CD4-positive, CD25-positive, alpha-beta regulatory T cell (primary cell): ENCODE data around the gene SLC12A2. TPM values are rescaled to one million over a fixed set of nuclear protein-coding genes. Genes with fewer than 3 reads are reported as not detected.

ENCODE experiments used
- ATAC-seq, 2 donors: fragments of 150-1000 bp; cut with Tn5 transposase; one replicate each; pipeline ENCODE4 v1.10.0; 2021; ENCODE audit warnings: low read depth in 2 of 2, moderate number of reproducible peaks in 2 of 2, moderate library complexity in 1 of 2
- DNase-seq, 3 donors: peaks; one replicate each; pipeline versions ENCODE4 v3.0.0 to v3.0.0-alpha.2; 2012 to 2022; ENCODE audit warnings: mixed read lengths in 1 of 3
- H3K27ac ChIP-seq: one replicate; pipeline ENCODE4 v1.7.0; 2013; ENCODE audit warnings: mild to moderate bottlenecking, low read length; ENCODE audit not compliant: insufficient read depth, poor library complexity, severe bottlenecking
- H3K27me3 ChIP-seq: one replicate; pipeline ENCODE4 v1.7.0; 2013; ENCODE audit warnings: low read length; ENCODE audit not compliant: control insufficient read depth, insufficient read depth
- H3K36me3 ChIP-seq: one replicate; pipeline ENCODE4 v1.7.0; 2013; ENCODE audit warnings: mild to moderate bottlenecking, low read length, moderate library complexity; ENCODE audit not compliant: control insufficient read depth, insufficient read depth
- H3K4me1 ChIP-seq: 2 replicates; pipeline ENCODE4 v1.7.0; 2013; ENCODE audit warnings: mild to moderate bottlenecking, low read length; ENCODE audit not compliant: insufficient read depth, control insufficient read depth, poor library complexity, severe bottlenecking
- H3K4me3 ChIP-seq: one replicate; pipeline ENCODE4 v1.7.0; 2013; ENCODE audit warnings: low read depth, mild to moderate bottlenecking, low read length, moderate library complexity
- H3K9me3 ChIP-seq, 2 experiments: 1 replicate in 1 of 2; 2 replicates in 1 of 2; pipeline ENCODE4 v1.7.0; 2013; ENCODE audit warnings: low read length in 2 of 2, mild to moderate bottlenecking in 1 of 2, moderate library complexity in 1 of 2; ENCODE audit not compliant: control insufficient read depth in 2 of 2
- H3K27ac Mint-ChIP-seq, 3 donors: one replicate each; pipeline ENCODE4 v1.8.0; 2020 to 2022; ENCODE audit warnings: mild to moderate bottlenecking in 3 of 3, mixed read lengths in 3 of 3, moderate library complexity in 2 of 3
- H3K27me3 Mint-ChIP-seq: one replicate; pipeline ENCODE4 v1.8.0; 2022; ENCODE audit warnings: mild to moderate bottlenecking, mixed read lengths
- H3K36me3 Mint-ChIP-seq: one replicate; pipeline ENCODE4 v1.8.0; 2020; ENCODE audit warnings: mixed read lengths
- H3K4me1 Mint-ChIP-seq, 4 donors: one replicate each; pipeline ENCODE4 v1.8.0; 2020 to 2022; ENCODE audit warnings: mixed read lengths in 4 of 4, mild to moderate bottlenecking in 1 of 4
- H3K4me3 Mint-ChIP-seq, 4 donors: one replicate each; pipeline ENCODE4 v1.8.0; 2020 to 2022; ENCODE audit warnings: mild to moderate bottlenecking in 4 of 4, mixed read lengths in 4 of 4, moderate library complexity in 3 of 4
- H3K9me3 Mint-ChIP-seq, 7 donors: one replicate each; pipeline ENCODE4 v1.8.0; 2020 to 2022; ENCODE audit warnings: mixed read lengths in 7 of 7, mild to moderate bottlenecking in 3 of 7, moderate library complexity in 2 of 7
- polyA plus RNA-seq, 4 donors: library from polyadenylated mRNA; unstranded; fragments of 300-500 nt; fragmentation: Illumina TruSeq; gene quantifications; one replicate each; pipeline ENCODE4 v1.2.3, GENCODE V29; 2021
- total RNA-seq: library from RNA; stranded (reverse); gene quantifications from one replicate; pipeline ENCODE4 v1.2.3, GENCODE V29; 2022

The SLC12A2 gene
- total and polyA plus RNA-seq, 5 donors from 2014 or later = 3.3 to 16.8 (median 5.7) TPM

GRCh38 chr5:128225245-128226030, 141.9 kb downstream of the SLC12A2 start:
- ATAC-seq (no peak), DNase-seq (no peak)
- Histone ChIP-seq H3K9me3 (no peaks in the 10 kb centered on the region), H3K27me3 (no peaks in the 10 kb centered on the region), H3K36me3 (no peaks in the 10 kb centered on the region), H3K4me3 (no peak overlapping the region), H3K4me1 (no peaks in the 10 kb centered on the region), H3K27ac (no peak overlapping the region)
- Mint-ChIP-seq H3K4me1 (no peaks in the 10 kb centered on the region), H3K27me3 (peaks cover 5% of the 10 kb centered on the region), H3K27ac (no peak overlapping the region), H3K36me3 (no peaks in the 10 kb centered on the region), H3K9me3 (no peaks in the 10 kb centered on the region), H3K4me3 (no peak overlapping the region)

DNA sequence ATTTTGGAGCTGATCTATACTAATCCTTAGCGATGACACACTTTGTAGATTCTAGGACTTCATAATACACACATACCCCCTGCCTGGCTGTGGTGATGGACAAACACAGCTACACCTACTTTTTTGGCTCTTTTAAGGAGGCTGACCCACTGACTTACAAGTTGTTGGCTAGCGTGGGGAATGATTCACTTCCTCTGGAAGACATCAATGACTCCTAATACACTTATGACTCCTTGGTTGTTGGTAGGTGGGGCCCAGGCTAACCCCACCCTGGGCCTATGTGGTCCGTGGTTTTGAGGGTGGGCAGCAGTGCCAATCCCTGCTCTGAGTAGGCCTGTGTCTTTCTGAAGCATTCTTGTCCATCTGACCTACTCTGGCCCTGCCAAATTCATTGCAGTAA, 144.4 kb downstream of the SLC12A2 start:
- no peak overlapping the region for H3K27ac ChIP-seq

GRCh38 chr5:128228521-128228920, 145.0 kb downstream of the SLC12A2 start:
- no peaks in the 10 kb centered on the region for H3K4me1 Mint-ChIP-seq

More for the DNA sequence above, 144.4 kb downstream of the SLC12A2 start:
- Histone ChIP-seq H3K4me3 (no peak overlapping the region), H3K36me3 (no peaks in the 10 kb centered on the region), H3K4me1 (no peaks in the 10 kb centered on the region), H3K27me3 (no peaks in the 10 kb centered on the region), H3K9me3 (no peaks in the 10 kb centered on the region)
- H3K9me3 Mint-ChIP-seq = no peaks in the 10 kb centered on the region
- DNase-seq (no peak), ATAC-seq (peak in 1 of 2 donors; percentile 18)
- no peak overlapping the region for H3K27ac Mint-ChIP-seq
- H3K36me3 Mint-ChIP-seq = no peaks in the 10 kb centered on the region
- no peak overlapping the region for H3K4me3 Mint-ChIP-seq
- peaks cover 4% of the 10 kb centered on the region for H3K27me3 Mint-ChIP-seq
- H3K4me1 Mint-ChIP-seq = no peaks in the 10 kb centered on the region

DNA sequence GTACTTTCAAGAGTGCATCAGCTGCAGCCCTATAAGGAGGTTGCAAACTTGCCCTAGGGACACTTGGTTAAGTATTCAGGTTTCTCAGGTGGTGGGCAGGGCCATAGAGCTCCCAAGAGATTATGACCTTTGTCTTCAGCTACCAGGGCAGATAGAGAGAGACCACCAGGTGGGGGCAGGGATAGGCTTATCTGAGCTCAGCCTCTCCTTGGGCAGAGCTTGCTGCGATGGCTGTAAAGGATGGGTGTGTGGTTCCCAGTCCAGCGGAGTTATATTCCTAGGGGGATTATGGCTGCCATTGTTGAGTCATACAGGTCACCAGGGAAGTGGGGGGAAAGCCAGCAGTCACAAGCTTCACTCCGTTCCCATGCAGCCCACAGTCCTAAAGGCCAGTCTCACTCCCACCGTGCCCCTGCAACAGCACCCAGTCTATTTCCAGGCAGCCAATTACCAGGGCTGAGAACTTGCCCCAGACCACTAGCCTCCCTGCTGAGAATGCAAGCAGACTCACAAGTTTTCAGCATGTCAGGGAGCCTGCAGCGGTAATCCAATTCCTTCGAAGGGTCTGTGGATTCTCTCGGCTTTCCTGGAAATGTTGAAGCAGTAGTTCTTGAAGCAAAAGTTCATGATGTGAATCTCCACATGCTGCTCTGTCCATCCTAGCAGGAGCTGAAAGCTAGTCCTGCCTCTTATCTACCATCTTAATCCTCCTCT, 151.5 kb downstream of the SLC12A2 start:
- H3K27me3 Mint-ChIP-seq = peaks cover 4% of the 10 kb centered on the region
- Histone ChIP-seq H3K4me1 (no peaks in the 10 kb centered on the region), H3K9me3 (no peaks in the 10 kb centered on the region), H3K27me3 (no peaks in the 10 kb centered on the region), H3K27ac (no peak overlapping the region), H3K36me3 (no peaks in the 10 kb centered on the region), H3K4me3 (no peak overlapping the region)
- H3K27ac Mint-ChIP-seq = no peak overlapping the region
- H3K9me3 Mint-ChIP-seq = peaks cover 0 to 7% (median 0%) of the 10 kb centered on the region in 7 donors
- no peak overlapping the region for H3K4me3 Mint-ChIP-seq
- no peaks in the 10 kb centered on the region for H3K36me3 Mint-ChIP-seq
- H3K4me1 Mint-ChIP-seq = no peaks in the 10 kb centered on the region
- DNase-seq = no peak
- no peak for ATAC-seq

More at GRCh38 chr5:128228521-128228920, 145.0 kb downstream of the SLC12A2 start:
- Histone ChIP-seq H3K9me3 (no peaks in the 10 kb centered on the region), H3K4me3 (no peak overlapping the region), H3K36me3 (no peaks in the 10 kb centered on the region), H3K27ac (no peak overlapping the region), H3K27me3 (no peaks in the 10 kb centered on the region), H3K4me1 (no peaks in the 10 kb centered on the region)
- H3K27ac Mint-ChIP-seq = no peak overlapping the region
- no peaks in the 10 kb centered on the region for H3K27me3 Mint-ChIP-seq
- ATAC-seq = no peak
- no peaks in the 10 kb centered on the region for H3K36me3 Mint-ChIP-seq
- no peaks in the 10 kb centered on the region for H3K9me3 Mint-ChIP-seq
- H3K4me3 Mint-ChIP-seq = no peak overlapping the region
- DNase-seq = no peak

GRCh38 chr5:128236334-128236733, 152.8 kb downstream of the SLC12A2 start:
- no peak overlapping the region for H3K4me3 Mint-ChIP-seq
- H3K27ac ChIP-seq = no peak overlapping the region
- H3K9me3 Mint-ChIP-seq = peaks cover 0 to 7% (median 0%) of the 10 kb centered on the region in 7 donors
- H3K36me3 ChIP-seq = no peaks in the 10 kb centered on the region
- H3K9me3 ChIP-seq = no peaks in the 10 kb centered on the region
- no peaks in the 10 kb centered on the region for H3K4me1 Mint-ChIP-seq
- no peak overlapping the region for H3K4me3 ChIP-seq
- H3K27me3 ChIP-seq = no peaks in the 10 kb centered on the region
- DNase-seq (no peak), ATAC-seq (no peak)
- H3K36me3 Mint-ChIP-seq = no peaks in the 10 kb centered on the region
- no peak overlapping the region for H3K27ac Mint-ChIP-seq
- no peaks in the 10 kb centered on the region for H3K4me1 ChIP-seq
- H3K27me3 Mint-ChIP-seq = peaks cover 6% of the 10 kb centered on the region

GRCh38 chr5:128237000-128237399, 153.4 kb downstream of the SLC12A2 start:
- H3K4me1 Mint-ChIP-seq = no peaks in the 10 kb centered on the region
- H3K27ac ChIP-seq = no peak overlapping the region
- H3K4me1 ChIP-seq = no peaks in the 10 kb centered on the region
- DNase-seq (no peak), ATAC-seq (no peak)
- no peak overlapping the region for H3K4me3 ChIP-seq
- H3K9me3 Mint-ChIP-seq = peaks cover 0 to 7% (median 0%) of the 10 kb centered on the region in 7 donors
- H3K4me3 Mint-ChIP-seq = no peak overlapping the region
- no peaks in the 10 kb centered on the region for H3K36me3 ChIP-seq
- no peaks in the 10 kb centered on the region for H3K9me3 ChIP-seq
- H3K27ac Mint-ChIP-seq = no peak overlapping the region
- peaks cover 6% of the 10 kb centered on the region for H3K27me3 Mint-ChIP-seq
- no peaks in the 10 kb centered on the region for H3K27me3 ChIP-seq
- no peaks in the 10 kb centered on the region for H3K36me3 Mint-ChIP-seq

DNA sequence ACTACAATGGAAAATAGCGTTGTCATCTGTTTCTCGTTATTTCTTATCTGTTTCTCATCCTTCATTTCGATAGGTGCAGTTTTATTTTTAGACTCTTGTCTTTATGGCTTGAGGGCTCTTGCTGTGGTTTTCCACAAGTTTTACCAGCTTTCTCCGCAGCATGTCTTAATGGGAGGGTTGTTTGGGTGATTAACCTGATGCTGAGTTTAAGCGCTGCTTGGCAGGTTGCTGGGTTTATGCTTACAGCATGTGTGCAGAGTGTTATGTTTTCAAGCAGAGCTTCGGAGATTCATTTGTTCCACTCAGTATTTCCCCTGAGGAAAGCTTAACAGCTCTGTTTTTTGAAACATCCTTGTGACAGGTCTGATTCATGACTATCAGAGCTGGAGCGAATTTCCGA, 154.0 kb downstream of the SLC12A2 start:
- Mint-ChIP-seq H3K4me1 (no peaks in the 10 kb centered on the region), H3K27me3 (peaks cover 6% of the 10 kb centered on the region), H3K27ac (no peak overlapping the region), H3K36me3 (no peaks in the 10 kb centered on the region), H3K4me3 (no peak overlapping the region), H3K9me3 (peaks cover 0 to 7% (median 0%) of the 10 kb centered on the region in 7 donors)
- H3K36me3 ChIP-seq = no peaks in the 10 kb centered on the region
- no peaks in the 10 kb centered on the region for H3K4me1 ChIP-seq
- DNase-seq (no peak), ATAC-seq (no peak)
- H3K27me3 ChIP-seq = no peaks in the 10 kb centered on the region
- H3K9me3 ChIP-seq = no peaks in the 10 kb centered on the region
- no peak overlapping the region for H3K27ac ChIP-seq
- H3K4me3 ChIP-seq = no peak overlapping the region
